Spleen (tissue), 11 donors: ENCODE data around the gene MT1H. TPM values are rescaled to one million over a fixed set of nuclear protein-coding genes. Genes with fewer than 3 reads are reported as not detected.

Experiments
- DNase-seq: peaks from one replicate; pipeline ENCODE4 v3.0.0-alpha.2; 2020
- H3K27ac ChIP-seq, 8 donors: fragments of 200-600 bp; sonication (generic) in 7 of 8; 1 replicate in 4 of 8; 2 replicates in 4 of 8; pipeline versions ENCODE4 v1.5.0 to v1.8.0; 2016 to 2021; ENCODE audit warnings: inconsistent platforms in 4 of 8, mild to moderate bottlenecking in 4 of 8, moderate library complexity in 1 of 8
- H3K27me3 ChIP-seq, 7 donors: fragments of 200-600 bp; sonication (generic) in 6 of 7; replicated peaks in 1 of 7; 1 replicate in 4 of 7; 2 replicates in 3 of 7; pipeline versions ENCODE4 v1.5.0 to v1.8.0; 2016 to 2021; ENCODE audit warnings: inconsistent platforms in 3 of 7, mild to moderate bottlenecking in 1 of 7
- H3K36me3 ChIP-seq, 6 donors: fragments of 200-600 bp; sonication (generic) in 5 of 6; 1 replicate in 4 of 6; 2 replicates in 2 of 6; pipeline versions ENCODE4 v1.5.0 to v1.8.0; 2016 to 2021; ENCODE audit warnings: inconsistent platforms in 2 of 6
- H3K4me1 ChIP-seq, 6 donors: fragments of 200-600 bp; sonication (generic) in 5 of 6; 1 replicate in 3 of 6; 2 replicates in 3 of 6; pipeline versions ENCODE4 v1.5.0 to v1.8.0; 2016 to 2021; ENCODE audit warnings: inconsistent platforms in 3 of 6
- H3K4me3 ChIP-seq, 8 donors: fragments of 200-600 bp; sonication (generic) in 7 of 8; 1 replicate in 4 of 8; 2 replicates in 4 of 8; pipeline versions ENCODE4 v1.5.0 to v1.8.0; 2016 to 2021; ENCODE audit warnings: inconsistent platforms in 4 of 8, mild to moderate bottlenecking in 4 of 8, moderate library complexity in 2 of 8
- H3K9me3 ChIP-seq, 8 donors: fragments of 200-600 bp; sonication (generic) in 7 of 8; 1 replicate in 4 of 8; 2 replicates in 4 of 8; pipeline versions ENCODE4 v1.5.0 to v1.8.0; 2016 to 2021; ENCODE audit warnings: inconsistent platforms in 4 of 8
- POLR2A ChIP-seq, 3 donors: fragments of 450-650 bp; IDR thresholded peaks; one replicate each; pipeline ENCODE4 v1.5.1; 2017; ENCODE audit warnings: antibody characterized with exemption in 3 of 3, mild to moderate bottlenecking in 1 of 3
- POLR2AphosphoS5 ChIP-seq, 3 donors: sonication (generic); formaldehyde crosslinking; IDR thresholded peaks; one replicate each; pipeline ENCODE4 v1.5.1; 2017; ENCODE audit warnings: antibody characterized with exemption in 3 of 3
- WGBS, 5 donors: extraction: QIAGEN DNeasy Blood & Tissue Kit in 3 of 5; methylation state at CpG; one replicate each; pipeline versions ENCODE4 v1.1.5 to v1.1.7; 2013 to 2018; 5-methylcytosine and 5-hydroxymethylcytosine counted together
- intact Hi-C: fragments of 100-400 bp; cut with DNase I; formaldehyde crosslinking; loops from one replicate; pipeline ENCODE4 v1.15.0; 2023; ENCODE audit warnings: low total_unique reads
- polyA plus RNA-seq, 3 donors: library from polyadenylated mRNA; stranded (reverse); fragments of 200-250 nt; gene quantifications; one replicate each; pipeline ENCODE4 v1.2.1, GENCODE V29; 2013
- total RNA-seq, 7 donors: library from RNA; depleted of rRNA in 3 of 7; stranded (reverse); fragments of >200 nt in 3 of 7; fragmentation: NEBNext Ultra II Directional in 4 of 7; extraction: Animal tissue kit (Norgen Biotek cat#: 25700) in 4 of 7; gene quantifications; one replicate each; pipeline versions ENCODE4 v1.1.0 to v1.2.1, GENCODE V29; 2016 to 2021
- TF ChIP-seq, protein P1 (sequence below), 11 experiments: fragments of 200-600 bp in 7 of 11; fragments of 450-650 bp in 4 of 11; sonication (generic) in 4 of 11; IDR thresholded peaks in 8 of 11; conservative IDR thresholded peaks in 3 of 11; 1 replicate in 7 of 11; 2 replicates in 4 of 11; pipeline versions ENCODE4 v1.4.0 to v1.8.0; 2016 to 2021; ENCODE audit warnings: antibody characterized with exemption in 11 of 11, inconsistent platforms in 4 of 11, mild to moderate bottlenecking in 1 of 11
- donor health status: healthy with polysubstance abuse.
- donor health status: DM: no; HTN: no; CAD: no; lungs with moderate emphysema.
- donor health status: DM: no; HTN: no; CAD: no.
- donor health status: Bipolar disorder and iron deficiency.
- donor health status: healthy.
- donor health status: DM: no; HTN: no; CAD: no.
- donor health status: DM: yes; HTN: yes; CAD: no.

The MT1H gene
- total and polyA plus RNA-seq, 10 donors, result 0.54 to 1.1 (median 0.96) TPM; not detected in 7

DNA sequence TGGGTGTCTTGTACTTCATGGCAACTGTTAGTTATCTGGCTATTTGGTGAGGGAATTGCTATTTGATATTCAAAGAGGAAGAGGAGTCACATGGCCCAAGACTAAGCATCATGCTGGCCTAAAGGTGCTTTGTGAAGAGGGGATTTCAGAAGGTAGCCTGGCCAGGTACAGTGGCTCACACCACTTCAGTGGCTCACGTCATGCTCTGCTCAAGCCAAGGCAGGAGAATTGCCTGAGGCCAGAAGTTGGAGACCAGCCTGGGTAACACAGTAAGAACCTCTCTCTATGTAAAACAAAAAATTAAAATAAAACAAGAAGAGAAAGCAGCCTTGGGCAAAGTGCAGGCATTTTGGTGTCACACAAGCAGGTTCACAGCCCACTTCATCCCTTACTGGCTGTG is 24.3 kb upstream of the MT1H start:
- H3K4me3 ChIP-seq, result no peak overlapping the region
- no peak for DNase-seq
- H3K27me3 ChIP-seq, result peaks cover 0 to 80% (median 20%) of the 10 kb centered on the region in 7 donors
- H3K36me3 ChIP-seq, result no peaks in the 10 kb centered on the region
- no peaks in the 10 kb centered on the region for H3K9me3 ChIP-seq
- intact Hi-C loops, result no loop called here
- no peak for TF ChIP-seq POLR2AphosphoS5 (IDR thresholded peaks at IDR 0.05)
- TF ChIP-seq, protein P1, sequence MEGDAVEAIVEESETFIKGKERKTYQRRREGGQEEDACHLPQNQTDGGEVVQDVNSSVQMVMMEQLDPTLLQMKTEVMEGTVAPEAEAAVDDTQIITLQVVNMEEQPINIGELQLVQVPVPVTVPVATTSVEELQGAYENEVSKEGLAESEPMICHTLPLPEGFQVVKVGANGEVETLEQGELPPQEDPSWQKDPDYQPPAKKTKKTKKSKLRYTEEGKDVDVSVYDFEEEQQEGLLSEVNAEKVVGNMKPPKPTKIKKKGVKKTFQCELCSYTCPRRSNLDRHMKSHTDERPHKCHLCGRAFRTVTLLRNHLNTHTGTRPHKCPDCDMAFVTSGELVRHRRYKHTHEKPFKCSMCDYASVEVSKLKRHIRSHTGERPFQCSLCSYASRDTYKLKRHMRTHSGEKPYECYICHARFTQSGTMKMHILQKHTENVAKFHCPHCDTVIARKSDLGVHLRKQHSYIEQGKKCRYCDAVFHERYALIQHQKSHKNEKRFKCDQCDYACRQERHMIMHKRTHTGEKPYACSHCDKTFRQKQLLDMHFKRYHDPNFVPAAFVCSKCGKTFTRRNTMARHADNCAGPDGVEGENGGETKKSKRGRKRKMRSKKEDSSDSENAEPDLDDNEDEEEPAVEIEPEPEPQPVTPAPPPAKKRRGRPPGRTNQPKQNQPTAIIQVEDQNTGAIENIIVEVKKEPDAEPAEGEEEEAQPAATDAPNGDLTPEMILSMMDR (IDR thresholded peaks at IDR 0.05 in 8 of 11, conservative IDR thresholded peaks at IDR 0.05 in 3 of 11), result no peak
- no peak for TF ChIP-seq POLR2A (IDR thresholded peaks at IDR 0.05)
- no peak overlapping the region for H3K27ac ChIP-seq
- H3K4me1 ChIP-seq, result peaks cover 4 to 21% (median 16%) of the 10 kb centered on the region in 6 donors
- 76 to 91% (median 83%) methylated on average over 1 of the region's 1 CpG for WGBS, 5 donors

DNA sequence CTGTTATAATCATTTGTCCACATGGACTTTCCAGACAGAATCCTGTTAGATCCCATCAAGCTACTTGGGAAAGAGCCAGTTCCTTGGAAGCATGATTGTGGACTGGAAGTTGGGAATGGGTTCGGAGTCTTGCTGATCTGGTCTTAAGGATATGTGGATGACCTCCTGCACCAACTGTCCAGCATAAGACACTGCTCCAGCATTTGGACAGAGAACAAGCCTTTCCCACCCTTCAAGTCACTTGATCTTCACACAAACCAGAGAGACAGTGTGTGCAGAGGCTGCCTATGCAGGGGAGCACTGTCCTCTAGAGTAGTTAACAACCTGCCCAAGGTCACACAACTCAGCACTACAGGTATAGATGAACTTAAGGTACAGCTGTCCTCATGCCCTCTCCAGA is 23.8 kb upstream of the MT1H start:
- peaks cover 4 to 21% (median 16%) of the 10 kb centered on the region in 6 donors for H3K4me1 ChIP-seq
- intact Hi-C loops, result no loop called here
- no peak overlapping the region for H3K27ac ChIP-seq
- H3K36me3 ChIP-seq, result no peaks in the 10 kb centered on the region
- no peak for TF ChIP-seq POLR2A (IDR thresholded peaks at IDR 0.05)
- TF ChIP-seq, protein P1 (IDR thresholded peaks at IDR 0.05 in 8 of 11, conservative IDR thresholded peaks at IDR 0.05 in 3 of 11), result no peak
- no peak for TF ChIP-seq POLR2AphosphoS5 (IDR thresholded peaks at IDR 0.05)
- no peaks in the 10 kb centered on the region for H3K9me3 ChIP-seq
- no peak overlapping the region for H3K4me3 ChIP-seq
- no peak for DNase-seq
- 0 to 41% (median 0%) methylated on average over 1 of the region's 1 CpG for WGBS, 5 donors
- H3K27me3 ChIP-seq, result peaks cover 0 to 75% (median 20%) of the 10 kb centered on the region in 7 donors

DNA sequence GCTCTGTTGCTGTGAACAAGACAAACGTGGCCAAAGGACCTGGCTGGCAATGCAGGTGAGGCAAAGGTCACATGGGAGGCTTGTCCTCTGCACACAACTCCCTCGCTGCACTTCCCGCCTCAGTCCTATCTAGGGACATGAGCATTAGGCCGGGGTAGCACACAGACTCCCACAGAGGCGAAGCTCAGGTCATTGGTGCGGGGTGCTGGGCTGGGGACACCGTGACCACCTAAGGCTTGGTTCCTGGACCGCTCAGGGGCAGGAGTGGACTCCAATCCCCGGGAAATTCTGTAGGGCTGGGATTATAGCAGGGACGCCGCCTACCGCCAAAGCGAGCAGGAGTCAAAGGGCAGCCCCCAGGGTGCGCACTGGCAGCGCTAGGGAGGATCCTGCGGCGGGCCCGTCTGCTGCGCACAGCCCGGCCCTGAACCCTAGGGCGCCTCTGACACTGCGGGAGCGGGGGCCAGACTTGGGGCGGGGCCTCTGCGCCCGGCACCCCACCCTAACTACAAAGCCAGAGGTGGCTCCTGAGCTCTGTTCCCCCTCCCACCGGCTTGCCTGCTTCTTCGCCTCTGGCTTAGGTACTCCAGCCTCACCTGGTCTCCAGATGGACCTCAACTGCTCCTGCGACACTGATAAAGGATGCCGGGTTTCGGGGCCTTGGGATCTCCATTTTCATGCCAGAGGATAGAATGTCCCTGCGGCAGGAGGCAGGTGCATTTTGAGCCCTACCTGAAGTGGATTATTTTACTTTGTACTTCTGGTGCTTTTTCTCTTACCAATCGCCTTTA is 21.8 kb upstream of the MT1H start:
- TF ChIP-seq POLR2AphosphoS5 (IDR thresholded peaks at IDR 0.05), result no peak
- TF ChIP-seq POLR2A (IDR thresholded peaks at IDR 0.05), result no peak
- TF ChIP-seq, protein P1 (IDR thresholded peaks at IDR 0.05 in 8 of 11, conservative IDR thresholded peaks at IDR 0.05 in 3 of 11), result no peak
- peaks cover 4 to 16% (median 14%) of the 10 kb centered on the region in 6 donors for H3K4me1 ChIP-seq
- peaks cover 0 to 81% (median 18%) of the 10 kb centered on the region in 7 donors for H3K27me3 ChIP-seq
- intact Hi-C loops, result no loop called here
- H3K4me3 ChIP-seq, result no peak overlapping the region
- H3K27ac ChIP-seq, result no peak overlapping the region
- no peaks in the 10 kb centered on the region for H3K9me3 ChIP-seq
- peak; percentile 49 for DNase-seq
- H3K36me3 ChIP-seq, result no peaks in the 10 kb centered on the region
- WGBS, 5 donors, result 26 to 52% (median 32%) methylated on average over 31 to 33 of the region's 33 CpGs

- H3K36me3 ChIP-seq, result no peaks in the 10 kb centered on the region
- DNase-seq, result peak; percentile 47
- no peak overlapping the region for H3K27ac ChIP-seq
- peaks cover 0 to 68% (median 11%) of the 10 kb centered on the region in 7 donors for H3K27me3 ChIP-seq
- H3K9me3 ChIP-seq, result no peaks in the 10 kb centered on the region
- H3K4me1 ChIP-seq, result peaks cover 0 to 2% (median 0%) of the 10 kb centered on the region in 6 donors
- no peak overlapping the region for H3K4me3 ChIP-seq
- TF ChIP-seq, protein P1 (IDR thresholded peaks at IDR 0.05 in 8 of 11, conservative IDR thresholded peaks at IDR 0.05 in 3 of 11), result no peak
- TF ChIP-seq POLR2AphosphoS5 (IDR thresholded peaks at IDR 0.05), result no peak
- TF ChIP-seq POLR2A (IDR thresholded peaks at IDR 0.05), result no peak
- intact Hi-C loops, result no loop called here
- whole genome bisulfite sequencing, 5 donors, result 91 to 96% (median 94%) methylated on average over 2 of the region's 2 CpGs
Measured at GRCh38 chr16:56649271-56649670, 20.3 kb upstream of the MT1H start.
